H1 (cell line): ENCODE data around the gene POLL.
A peak's percentile ranks its signal among the peaks of the same experiment; 100 is the strongest.

ENCODE experiments used
- BACH1 ChIP-seq: IDR thresholded peaks from 2 replicates; pipeline ENCODE4 v1.6.1; 2012; ENCODE audit warnings: low read length, improper control_type of control experiment
- CTCF ChIP-seq, 3 experiments: IDR thresholded peaks; 1 replicate in 2 of 3; 2 replicates in 1 of 3; pipeline versions ENCODE4 v1.5.1 to v1.6.1; 2011; ENCODE audit warnings: low read length in 3 of 3, mild to moderate bottlenecking in 3 of 3, inconsistent platforms in 2 of 3, low read depth in 1 of 3, moderate library complexity in 1 of 3; ENCODE audit not compliant: insufficient read depth in 1 of 3; ENCODE audit errors: control extremely low read depth in 1 of 3
- FOSL1 ChIP-seq: IDR thresholded peaks from 2 replicates; pipeline ENCODE4 v1.6.1; 2011; ENCODE audit warnings: mild to moderate bottlenecking, low read depth, low read length, moderate library complexity; ENCODE audit not compliant: insufficient read depth
- JUND ChIP-seq: IDR thresholded peaks from 2 replicates; pipeline ENCODE4 v1.6.1; 2011; ENCODE audit warnings: mild to moderate bottlenecking, improper control_type of control experiment, low read length
- MAFK ChIP-seq: IDR thresholded peaks from 2 replicates; pipeline ENCODE4 v1.6.1; 2012; ENCODE audit warnings: low read depth, mild to moderate bottlenecking, improper control_type of control experiment, low read length
- NRF1 ChIP-seq: IDR thresholded peaks from 2 replicates; pipeline ENCODE4 v1.6.1; 2011; ENCODE audit warnings: mild to moderate bottlenecking, low read depth, low read length, improper control_type of control experiment
- POLR2A ChIP-seq, 2 experiments: IDR thresholded peaks; 1 replicate in 1 of 2; 2 replicates in 1 of 2; pipeline ENCODE4 v1.6.1; 2011; ENCODE audit warnings: low read depth in 2 of 2, low read length in 2 of 2, mild to moderate bottlenecking in 2 of 2; ENCODE audit errors: control extremely low read depth in 1 of 2
- POLR2AphosphoS5 ChIP-seq: IDR thresholded peaks from 2 replicates; pipeline ENCODE4 v1.6.1; 2011; ENCODE audit warnings: low read depth, low read length
- SP1 ChIP-seq: IDR thresholded peaks from 2 replicates; pipeline ENCODE4 v1.6.1; 2011; ENCODE audit warnings: low read depth, low read length
- TAF1 ChIP-seq: IDR thresholded peaks from 2 replicates; pipeline ENCODE4 v1.6.1; 2011; ENCODE audit warnings: mild to moderate bottlenecking, low read depth, low read length
- YY1 ChIP-seq: IDR thresholded peaks from 2 replicates; pipeline ENCODE4 v1.6.1; 2011; ENCODE audit warnings: low read depth, mild to moderate bottlenecking, low read length

- TF ChIP-seq CTCF (IDR thresholded peaks at IDR 0.05; ENCODE audit: control extremely low read depth in 1 of 3, insufficient read depth in 1 of 3, low read depth in 1 of 3, low read length in 3 of 3): no peak
- TF ChIP-seq POLR2A (IDR thresholded peaks at IDR 0.05; ENCODE audit: control extremely low read depth in 1 of 2, low read depth in 2 of 2, low read length in 2 of 2): no peak
- TF ChIP-seq BACH1: no peak
- TF ChIP-seq TAF1: no peak
- no peak for TF ChIP-seq FOSL1
- TF ChIP-seq MAFK: no peak
- no peak for TF ChIP-seq SP1
- peak; percentile 10; the same call in 1 of the 2 replicates for TF ChIP-seq POLR2AphosphoS5
- no peak for TF ChIP-seq YY1
- TF ChIP-seq NRF1: no peak
- no peak for TF ChIP-seq JUND
These were observed 16.7 kb downstream of the POLL start for GRCh38 chr10:101571271-101571925.
